GM21367 (cell line): ENCODE data around the gene CLEC19A.

Experiments
- ATAC-seq: cut with Tn5 transposase; IDR thresholded peaks from one replicate; pipeline ENCODE4 v1.9.1; 2021; ENCODE audit not compliant: unreplicated experiment

The CLEC19A gene

GRCh38 chr16:19285431-19285830 lies at the start of gene CLEC19A:
CLEC19A (plus strand) TSS chr16:19285731; CDS start chr16:19285852, 121 bp downstream.
- ATAC-seq: no peak

DNA sequence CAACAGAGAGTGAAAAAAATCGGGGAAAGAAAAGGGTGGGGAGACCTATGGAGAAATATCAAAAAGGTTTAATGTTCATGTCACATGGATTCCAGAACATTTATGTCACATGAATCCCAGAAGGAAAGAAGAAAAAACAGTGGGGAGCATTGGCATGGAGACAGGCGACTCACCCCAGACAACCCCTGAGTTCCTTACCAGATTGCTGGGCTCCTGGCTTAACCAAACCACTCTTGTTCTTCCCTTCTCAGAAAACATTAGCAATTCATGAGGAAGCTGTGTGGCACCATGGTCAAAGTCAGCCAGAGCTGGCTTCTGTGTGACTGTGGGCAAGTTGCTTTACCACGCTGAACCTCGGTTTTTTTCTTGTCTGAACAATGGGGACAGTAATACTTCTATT lies 49.6 kb upstream of the CLEC19A start:
- ATAC-seq: no peak

DNA sequence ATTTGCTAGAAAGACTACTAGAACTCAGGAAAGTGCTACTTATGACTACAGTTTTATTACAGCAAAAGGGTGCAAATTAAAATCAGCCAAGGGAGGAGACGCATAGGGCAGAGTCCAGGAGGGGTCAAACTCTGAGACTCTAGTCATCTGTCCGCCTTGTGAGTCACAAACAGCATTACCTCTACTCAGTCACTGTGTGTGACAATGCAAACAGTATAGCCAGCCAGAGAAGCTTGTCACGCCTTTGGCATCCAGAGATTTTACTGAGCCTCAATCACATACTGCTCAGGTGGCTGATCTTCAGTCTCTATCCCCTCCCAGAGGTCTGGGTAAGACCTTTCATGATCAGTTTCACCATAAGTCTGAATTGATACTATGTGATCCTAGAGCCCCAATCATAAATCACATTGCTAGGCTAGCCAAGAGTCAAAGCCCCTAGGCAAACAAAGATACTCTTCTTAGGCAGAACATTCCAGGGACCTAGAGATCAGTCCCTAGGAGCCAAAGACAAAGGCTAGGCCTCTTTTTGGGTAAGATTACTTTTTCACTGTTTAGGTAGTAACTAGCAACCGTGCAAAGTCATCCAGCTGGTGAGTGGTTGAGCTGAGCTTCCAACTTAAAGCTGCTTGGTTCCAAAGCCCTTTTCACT lies 48.8 kb upstream of the CLEC19A start:
- ATAC-seq: no peak

DNA sequence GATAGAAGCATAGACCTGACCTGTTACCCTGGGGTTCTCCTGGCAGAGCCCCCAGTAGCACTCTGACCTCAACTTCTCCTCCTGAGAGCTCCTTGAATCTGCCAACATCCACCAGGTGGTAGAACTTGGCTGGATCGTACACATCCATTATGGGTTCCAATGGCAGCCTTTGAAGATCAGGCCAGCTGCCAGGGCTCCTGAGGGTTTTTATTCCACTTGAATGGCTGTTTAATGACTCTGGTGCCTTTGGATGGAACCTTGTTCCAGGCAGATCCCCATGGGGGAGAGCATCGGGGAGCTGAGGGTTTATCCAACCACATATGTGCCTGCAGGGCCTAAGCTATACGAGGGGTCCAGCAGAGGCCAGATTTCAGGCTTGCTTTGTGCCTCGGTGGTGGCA lies 47.1 kb upstream of the CLEC19A start:
- no peak for ATAC-seq

GRCh38 chr16:19239511-19240155 lies 45.9 kb upstream of the CLEC19A start:
- ATAC-seq: no peak

DNA sequence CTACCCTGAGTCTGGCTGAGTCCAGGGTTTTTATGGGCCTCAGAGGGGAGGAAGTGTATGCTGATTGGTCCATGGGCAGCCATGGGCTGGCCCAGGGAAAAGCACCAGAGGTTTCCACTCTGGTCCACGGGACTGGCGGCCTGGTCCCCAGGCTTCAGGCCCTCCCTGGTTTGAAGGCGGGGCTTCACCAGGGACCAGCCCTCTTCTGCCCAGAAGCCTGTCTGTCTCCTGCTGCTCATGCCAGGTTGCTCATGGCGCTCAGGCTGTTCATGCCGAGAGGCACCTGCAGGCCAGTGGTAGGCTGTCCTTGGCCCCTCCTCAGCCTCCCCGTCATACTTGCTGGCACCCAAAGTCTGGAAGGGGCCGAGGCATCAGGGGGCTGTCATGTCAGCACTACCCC lies 45.0 kb upstream of the CLEC19A start:
- no peak for ATAC-seq

DNA sequence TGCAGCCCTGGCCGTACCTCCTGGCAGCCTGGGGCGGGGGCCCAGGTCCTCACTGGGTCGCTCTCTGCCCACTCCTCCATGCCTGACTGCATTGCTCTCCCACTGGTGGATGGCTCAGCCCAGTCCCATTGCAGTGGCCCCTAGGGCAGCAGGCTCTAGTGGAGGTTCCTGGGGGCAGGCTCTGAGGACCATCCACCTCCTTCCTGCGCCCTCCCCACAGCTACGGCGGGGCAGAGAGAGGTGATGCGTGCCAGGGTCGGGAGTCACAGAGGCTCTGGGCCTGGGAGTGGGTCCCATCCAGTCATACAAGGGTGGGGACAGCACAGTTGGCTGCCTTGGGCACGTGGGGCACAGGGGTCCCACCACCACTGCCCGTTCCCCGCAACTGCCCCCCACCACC lies 44.0 kb upstream of the CLEC19A start:
- ATAC-seq: no peak

GRCh38 chr16:19242186-19242585 lies 43.3 kb upstream of the CLEC19A start:
- ATAC-seq: no peak

DNA sequence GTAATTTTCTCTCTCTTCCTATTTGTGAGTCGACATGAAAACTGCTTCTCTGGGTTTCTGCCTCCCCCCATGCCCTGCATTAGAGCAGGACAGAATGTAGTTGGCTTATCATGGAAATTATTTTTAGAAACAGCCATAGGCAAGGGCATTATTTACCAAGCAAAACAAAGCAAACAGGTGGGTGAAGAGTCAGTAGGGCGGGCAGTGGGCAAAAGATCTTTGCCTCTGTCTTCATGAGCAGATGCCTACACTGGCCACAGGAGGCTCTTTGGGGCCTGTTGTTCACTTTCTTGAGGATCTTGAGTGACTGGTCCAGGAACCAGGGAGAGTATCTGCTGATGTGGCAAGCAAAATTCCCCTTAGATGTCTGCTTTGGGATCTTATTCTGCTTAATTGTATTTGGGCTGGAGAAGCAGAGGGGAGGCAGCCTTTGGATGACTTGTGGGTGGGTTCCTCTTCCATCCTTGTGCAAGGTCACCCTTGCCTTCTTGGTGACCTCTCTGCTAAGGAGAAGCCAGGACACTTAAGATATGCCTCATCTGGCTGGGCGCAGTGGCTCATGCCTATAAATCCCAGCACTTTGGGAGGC lies 42.5 kb upstream of the CLEC19A start:
- no peak for ATAC-seq

GRCh38 chr16:19245326-19245925 lies 40.1 kb upstream of the CLEC19A start:
- ATAC-seq: no peak

- no peak for ATAC-seq
Observed at GRCh38 chr16:19252904-19253303, 32.6 kb upstream of the CLEC19A start.

DNA sequence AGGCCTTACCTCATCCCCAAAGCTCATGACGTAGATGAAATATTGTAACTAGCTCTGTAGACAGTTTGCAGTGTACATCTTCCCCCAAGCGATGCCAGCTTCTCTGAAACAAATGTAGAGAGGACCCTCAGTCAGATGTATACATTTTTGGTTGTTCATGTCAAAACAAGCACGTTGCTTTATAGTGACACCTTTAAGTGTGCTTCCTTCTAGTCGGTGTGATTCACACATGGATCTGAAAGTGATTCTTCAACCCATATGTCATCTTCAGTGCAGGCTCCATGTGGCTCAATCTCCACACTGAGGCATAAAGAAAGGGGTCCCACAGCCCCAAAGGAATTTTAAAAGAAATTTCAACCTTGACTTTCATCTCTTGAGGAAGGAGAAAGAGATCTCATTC lies 30.9 kb upstream of the CLEC19A start:
- ATAC-seq: no peak

DNA sequence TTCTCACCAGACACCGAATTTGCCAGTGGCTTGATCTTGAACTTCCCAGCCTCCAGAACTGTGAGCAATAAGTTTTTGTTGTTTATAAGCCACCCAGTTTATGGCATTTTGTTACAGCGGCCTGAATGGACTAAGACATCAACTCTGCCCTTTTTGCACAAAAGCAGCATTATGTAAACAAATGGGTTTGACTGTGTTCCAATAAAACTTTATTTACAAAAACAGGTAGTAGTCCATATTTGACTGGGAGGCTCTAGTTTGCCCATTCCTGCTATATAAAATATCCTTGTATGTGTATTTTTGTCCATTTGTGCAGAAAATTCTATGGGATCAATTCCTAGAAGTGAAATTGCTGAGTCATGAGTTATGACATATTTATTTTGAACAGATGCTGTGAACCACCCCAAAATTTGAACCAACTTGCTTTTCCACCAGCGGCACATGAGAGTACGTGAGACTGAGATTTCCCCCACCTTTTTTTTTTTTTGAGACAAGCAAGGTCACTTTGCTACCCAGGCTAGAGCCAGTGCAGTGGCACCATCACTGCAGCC lies 21.3 kb upstream of the CLEC19A start:
- no peak for ATAC-seq

GRCh38 chr16:19265380-19265930 lies 20.1 kb upstream of the CLEC19A start:
- ATAC-seq: no peak

- no peak for ATAC-seq
Observed at GRCh38 chr16:19266774-19267173, 18.8 kb upstream of the CLEC19A start.

- ATAC-seq: no peak
Observed at GRCh38 chr16:19269098-19269497, 16.4 kb upstream of the CLEC19A start.

DNA sequence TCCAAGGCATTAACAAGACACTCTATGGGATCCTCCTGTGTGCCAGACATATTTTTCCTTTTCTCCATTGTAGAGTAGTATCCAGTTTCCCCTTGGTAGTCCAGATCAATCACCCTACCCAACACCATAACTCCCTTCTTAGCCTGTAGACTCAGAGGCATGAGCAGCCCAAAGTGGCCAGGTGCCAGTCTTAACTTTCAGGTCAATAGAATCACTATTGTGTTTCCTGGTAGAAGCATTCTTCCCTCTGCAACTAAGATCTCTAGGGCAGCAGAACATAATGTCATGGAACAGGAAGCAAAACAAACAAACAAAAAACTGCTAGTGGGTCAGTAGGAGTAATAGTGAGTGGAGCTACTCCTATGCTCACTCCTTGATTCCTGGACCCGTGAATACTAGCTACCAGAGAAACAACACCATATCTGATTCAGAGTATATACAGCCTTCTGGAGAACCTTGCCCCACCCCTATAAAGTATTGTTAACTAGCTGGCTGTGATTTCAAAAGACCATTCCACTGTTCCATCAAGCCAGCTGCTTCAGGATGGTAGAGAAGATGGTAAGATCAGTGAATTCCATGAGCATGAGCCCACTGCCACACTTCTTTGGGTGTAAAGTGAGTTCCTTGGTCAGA lies 11.2 kb upstream of the CLEC19A start:
- ATAC-seq: no peak

DNA sequence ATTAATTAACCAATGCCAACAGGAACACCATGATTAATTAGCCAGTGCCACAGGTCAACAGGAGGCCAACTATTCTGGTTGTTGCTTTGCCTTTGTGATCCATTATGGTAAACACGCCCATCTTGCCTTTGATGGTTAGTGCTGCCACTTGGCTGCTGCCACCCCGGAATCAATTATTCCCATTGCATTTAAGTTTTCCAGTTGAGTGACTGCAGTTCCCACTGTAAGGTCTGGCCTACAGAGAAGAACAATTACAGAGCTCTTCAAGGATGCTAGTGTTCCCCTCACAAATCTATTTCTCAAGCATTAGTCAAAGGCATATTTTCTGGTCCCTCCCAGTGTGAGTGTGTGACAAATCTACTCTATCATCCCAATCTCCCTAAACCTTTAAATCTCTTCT lies 7.1 kb upstream of the CLEC19A start:
- no peak for ATAC-seq

- no peak for ATAC-seq
Observed at GRCh38 chr16:19281246-19281645, 4.3 kb upstream of the CLEC19A start.

DNA sequence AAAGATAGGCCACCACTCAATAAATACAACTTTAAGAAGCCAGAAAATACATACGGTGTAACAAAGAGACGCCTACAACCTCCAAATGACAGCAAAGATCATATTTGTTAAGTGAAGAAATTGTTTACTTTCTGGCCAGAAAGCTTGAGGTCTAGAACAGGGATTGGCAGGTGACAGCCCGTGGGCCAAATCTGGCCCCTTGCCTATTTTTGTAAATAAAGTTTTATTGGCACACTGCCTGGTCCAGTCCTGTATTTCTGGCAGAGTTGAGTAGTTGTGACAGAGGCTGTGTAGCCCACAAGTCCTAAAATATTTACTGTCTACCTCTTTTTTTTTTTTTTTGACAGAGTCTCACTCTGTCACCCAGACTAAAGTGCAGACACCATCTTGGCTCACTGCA lies 3.4 kb upstream of the CLEC19A start:
- ATAC-seq: no peak

- ATAC-seq: no peak
Observed at GRCh38 chr16:19283637-19284036, 1.9 kb upstream of the CLEC19A start.
